GM21423 (cell line): ENCODE data around the gene PFKFB1.
"Not testable (repeated sequence)": the region's sequence is repeated elsewhere in the genome, so short reads cannot be mapped to it uniquely, and the experiment has no call there.

ENCODE experiments used
- ATAC-seq: cut with Tn5 transposase; IDR thresholded peaks from one replicate; pipeline ENCODE4 v1.9.1; 2021; ENCODE audit warnings: mild to moderate bottlenecking, moderate library complexity; ENCODE audit not compliant: unreplicated experiment

PFKFB1 gene

GRCh38 chrX:54994668-54995351, 822 bp upstream of the PFKFB1 start:
- ATAC-seq, result no peak

DNA sequence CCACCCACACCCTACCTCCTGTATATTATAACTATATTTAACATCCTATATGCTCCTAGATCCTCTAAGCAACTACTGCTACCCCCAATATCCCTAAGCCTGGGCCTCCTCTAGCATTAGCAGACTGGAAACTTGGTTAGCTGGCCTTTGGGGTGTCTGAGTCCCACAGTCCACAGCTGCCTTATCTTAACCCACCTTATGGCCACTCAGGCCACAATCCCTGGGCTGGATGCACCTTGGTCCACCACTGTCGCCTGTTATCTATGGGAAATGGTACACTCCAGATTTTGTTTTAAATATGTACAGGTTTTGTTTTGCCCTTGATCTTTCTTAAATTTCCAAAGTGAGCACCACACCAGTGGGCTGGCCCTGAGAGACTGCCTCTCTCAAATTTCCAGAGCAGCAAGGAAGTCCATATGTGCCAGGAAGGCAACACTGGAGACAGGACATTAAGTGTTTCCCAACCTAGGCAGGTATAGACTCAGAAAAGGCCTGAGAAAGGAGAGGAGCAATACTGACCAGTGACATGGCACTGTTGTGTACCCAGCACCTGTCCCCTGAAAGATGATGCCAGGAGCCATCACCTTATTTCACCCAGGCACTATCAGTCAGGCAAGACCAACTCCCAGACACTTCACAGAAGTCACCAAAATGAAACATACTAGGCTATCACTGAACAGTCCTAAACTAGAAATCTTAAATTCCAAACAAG, 921 bp downstream of the PFKFB1 start:
- no peak for ATAC-seq

DNA sequence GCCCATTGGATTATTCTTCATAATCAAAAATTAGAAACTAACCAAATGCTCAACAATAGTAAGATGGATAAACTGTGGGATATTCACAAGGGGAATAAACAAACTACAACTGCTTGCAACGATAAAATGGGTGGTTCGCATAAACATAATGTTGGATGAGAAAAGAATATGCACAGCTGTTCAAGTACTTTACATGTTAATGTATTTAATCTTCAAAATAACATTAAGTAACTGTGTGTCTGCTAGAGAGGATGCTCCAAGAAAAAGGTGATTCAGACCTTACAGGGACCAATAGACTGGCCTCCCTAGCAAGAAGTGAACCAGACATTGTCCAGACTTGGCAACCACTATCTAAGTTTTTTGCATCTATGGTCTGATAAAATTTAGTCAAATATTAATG, 2.3 kb downstream of the PFKFB1 start:
- no peak for ATAC-seq

DNA sequence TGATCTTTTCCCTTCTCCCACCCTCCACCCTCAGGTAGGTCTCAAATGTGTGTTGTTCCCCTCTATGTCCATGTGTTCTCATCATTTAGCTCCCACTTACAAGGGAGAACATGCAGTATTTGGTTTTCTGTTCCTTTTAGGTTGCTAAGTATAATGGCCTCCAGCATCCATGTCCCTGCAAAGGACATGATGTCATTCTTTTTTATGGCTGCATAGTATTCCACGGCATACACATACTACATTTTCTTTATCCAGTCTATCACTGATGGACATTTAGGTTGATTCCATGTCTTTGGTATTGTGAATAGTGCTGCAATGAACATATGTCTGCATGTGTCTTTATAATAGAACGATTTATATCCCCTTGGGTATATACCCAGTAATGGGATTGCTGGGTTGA, 10.7 kb downstream of the PFKFB1 start:
- not testable (repeated sequence) for ATAC-seq

- no peak for ATAC-seq
Measured at GRCh38 chrX:54980334-54980733, 13.7 kb downstream of the PFKFB1 start.

- ATAC-seq, result no peak
Measured at GRCh38 chrX:54979432-54979831, 14.6 kb downstream of the PFKFB1 start.

DNA sequence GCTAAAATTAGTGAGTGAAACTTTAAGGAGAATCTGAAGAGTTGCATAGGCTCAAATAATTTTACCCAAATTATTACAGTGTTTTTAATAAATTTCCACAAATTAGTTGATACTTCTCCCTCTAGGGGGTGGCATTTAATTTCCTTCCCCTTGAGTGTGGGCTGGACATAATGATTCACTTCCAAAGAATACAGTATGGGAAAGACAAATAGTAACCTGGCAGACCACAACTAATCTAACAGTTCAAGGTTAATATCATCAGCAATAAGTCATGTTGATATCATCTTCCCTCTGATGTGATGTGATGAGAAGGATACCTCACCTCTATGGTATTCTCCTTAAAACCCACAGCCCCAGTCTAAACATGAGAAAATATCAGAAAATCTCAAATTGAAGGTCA, 15.5 kb downstream of the PFKFB1 start:
- no peak for ATAC-seq

- ATAC-seq, result no peak
Measured at GRCh38 chrX:54977387-54977786, 16.6 kb downstream of the PFKFB1 start.

DNA sequence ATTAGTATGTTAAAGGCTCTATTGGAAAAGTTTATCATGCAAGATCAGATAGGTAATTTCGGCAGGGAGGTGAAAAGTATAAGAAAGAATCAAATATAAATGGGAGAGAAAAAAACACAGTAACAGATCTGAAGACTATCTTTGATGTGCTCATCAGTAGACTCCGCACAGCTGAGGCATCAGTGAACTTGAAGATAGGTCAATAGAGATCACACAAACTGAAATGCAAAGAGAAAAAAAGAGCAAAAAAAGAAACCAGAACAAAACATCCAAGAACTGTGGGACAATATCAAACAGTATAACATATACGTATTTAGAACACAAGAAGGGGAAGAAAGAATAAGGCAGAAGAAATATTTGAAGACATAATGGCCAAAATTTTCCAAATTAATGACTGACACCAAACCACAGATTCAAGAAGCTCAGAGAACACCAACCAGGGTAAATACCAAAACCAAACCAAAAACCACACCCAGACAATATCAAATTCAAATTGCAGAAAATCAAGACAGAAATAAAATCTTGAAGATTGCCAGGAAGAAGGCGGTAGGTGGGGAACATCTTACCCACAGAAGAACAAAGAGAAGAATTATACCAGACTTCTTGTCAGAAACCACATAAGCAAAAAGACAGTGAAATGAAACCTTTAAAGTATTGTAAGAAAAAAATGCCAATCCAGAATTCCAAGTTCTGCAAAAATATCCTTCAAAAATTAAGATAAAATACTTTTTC, 29.1 kb downstream of the PFKFB1 start:
- no peak for ATAC-seq

DNA sequence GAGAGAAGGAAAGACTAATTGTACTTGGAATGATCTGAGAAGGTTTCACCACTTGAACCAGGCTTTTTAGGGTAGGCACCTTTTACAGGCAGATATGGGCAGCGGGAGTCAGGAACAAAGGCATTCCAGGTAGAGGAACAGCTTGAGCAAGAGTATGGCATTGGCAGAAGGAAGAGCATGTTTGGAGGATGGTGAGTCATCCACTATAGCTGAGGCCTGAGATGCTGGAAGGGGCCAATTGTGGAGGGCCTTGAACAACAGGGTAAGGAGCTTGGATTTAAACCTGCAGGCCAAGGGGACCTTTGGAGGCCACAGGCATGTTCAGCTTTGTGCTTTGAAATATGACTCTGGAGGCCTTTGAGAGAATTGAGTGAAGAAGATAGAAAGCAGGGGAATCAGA, 32.2 kb downstream of the PFKFB1 start:
- ATAC-seq, result no peak

- no peak for ATAC-seq
Measured at GRCh38 chrX:54950730-54951375, 43.1 kb downstream of the PFKFB1 start.

DNA sequence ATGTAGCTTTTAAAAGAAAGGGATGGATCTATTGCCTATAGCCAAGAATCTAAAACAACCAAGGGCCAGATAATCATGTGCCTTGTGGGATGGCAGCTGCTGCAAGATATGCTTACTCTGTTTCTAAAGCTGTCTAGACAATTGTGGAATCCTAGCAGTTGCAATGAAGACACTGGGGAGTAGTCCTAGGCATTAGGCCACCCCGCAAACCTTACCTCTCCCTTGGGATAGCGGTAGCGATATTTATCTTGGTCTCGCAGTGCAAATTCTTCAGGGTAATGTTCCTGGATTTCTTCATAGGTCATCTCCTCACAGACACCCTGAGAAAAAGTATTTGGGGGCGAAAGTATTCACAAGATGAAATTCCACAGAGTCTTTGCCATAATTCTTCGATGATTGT, 48.8 kb downstream of the PFKFB1 start:
- ATAC-seq, result no peak

GRCh38 chrX:54944816-54945215, 49.2 kb downstream of the PFKFB1 start:
- no peak for ATAC-seq

DNA sequence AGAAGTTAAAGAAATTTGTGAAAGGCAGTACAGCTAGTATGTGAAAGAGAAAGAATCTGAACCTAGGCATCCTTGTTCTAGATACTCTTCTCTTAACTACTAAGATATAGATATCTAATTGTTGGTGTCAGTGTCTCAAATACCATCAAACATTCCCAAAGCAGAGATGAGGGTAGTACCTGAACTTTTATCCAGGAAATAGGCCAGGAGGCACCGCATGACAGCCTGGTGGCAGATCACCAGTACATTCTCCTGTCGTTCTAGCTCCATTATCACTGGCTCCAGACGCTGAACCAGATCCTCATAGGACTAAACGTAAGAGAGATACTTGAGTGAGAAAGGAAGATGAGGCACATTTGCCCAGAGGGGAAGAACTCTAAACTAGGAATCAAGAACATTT, 56.6 kb downstream of the PFKFB1 start:
- no peak for ATAC-seq

DNA sequence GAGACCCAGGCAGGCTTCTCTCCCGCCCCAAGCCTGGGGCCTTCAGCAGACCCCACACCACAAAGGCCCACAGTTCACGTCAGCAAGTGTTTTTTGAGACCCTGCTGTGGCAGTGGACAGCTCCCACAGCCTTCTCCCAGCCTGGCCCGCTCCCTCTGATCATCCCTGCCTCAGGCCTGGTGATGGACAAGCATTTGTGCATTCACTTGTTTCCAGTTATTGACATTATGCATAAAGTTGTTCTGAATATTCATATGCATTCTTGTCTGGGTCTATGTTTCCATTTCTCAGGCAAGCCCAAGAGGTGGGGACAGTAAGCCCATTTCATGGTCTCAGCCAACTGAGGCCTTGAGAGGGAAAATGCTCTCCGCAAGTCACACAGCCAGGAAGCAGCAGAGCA, 58.7 kb downstream of the PFKFB1 start:
- ATAC-seq, result no peak

DNA sequence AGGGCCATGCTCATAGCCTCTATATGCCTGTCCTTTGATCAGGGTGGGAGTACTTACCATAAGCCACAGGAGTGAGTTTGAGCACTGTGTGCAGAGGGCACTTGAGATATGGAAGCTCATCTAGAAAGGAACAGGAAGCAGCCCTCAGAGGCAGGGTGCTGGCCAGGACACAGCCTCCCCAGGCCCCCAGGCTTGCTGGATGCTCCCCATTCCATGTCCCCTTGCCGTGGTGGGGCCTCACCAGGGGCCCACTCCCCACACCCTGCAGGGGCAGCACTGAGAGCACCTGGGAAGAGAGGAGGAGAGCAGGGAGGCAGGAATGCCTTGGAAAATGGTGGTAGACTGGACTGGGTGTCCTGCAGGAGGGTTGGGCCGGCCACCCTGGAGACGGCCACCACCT, 59.1 kb downstream of the PFKFB1 start:
- no peak for ATAC-seq

GRCh38 chrX:54934058-54934457, 59.9 kb downstream of the PFKFB1 start:
- ATAC-seq, result no peak

- no peak for ATAC-seq
Measured at GRCh38 chrX:54933150-54933826, 60.7 kb downstream of the PFKFB1 start.

- no peak for ATAC-seq
Measured at GRCh38 chrX:54931107-54931506, 62.9 kb downstream of the PFKFB1 start.

GRCh38 chrX:54930291-54931049, 63.5 kb downstream of the PFKFB1 start:
- no peak for ATAC-seq
